HG03196 (cell line): Measurements from ENCODE around the gene SLC48A1.

Experiments
- ATAC-seq: cut with Tn5 transposase; IDR thresholded peaks from one replicate; pipeline ENCODE4 v1.9.1; 2021; ENCODE audit not compliant: unreplicated experiment

SLC48A1 gene

GRCh38 chr12:47821346-47821706 lies 48.3 kb downstream of the SLC48A1 start:
- ATAC-seq: no peak

DNA sequence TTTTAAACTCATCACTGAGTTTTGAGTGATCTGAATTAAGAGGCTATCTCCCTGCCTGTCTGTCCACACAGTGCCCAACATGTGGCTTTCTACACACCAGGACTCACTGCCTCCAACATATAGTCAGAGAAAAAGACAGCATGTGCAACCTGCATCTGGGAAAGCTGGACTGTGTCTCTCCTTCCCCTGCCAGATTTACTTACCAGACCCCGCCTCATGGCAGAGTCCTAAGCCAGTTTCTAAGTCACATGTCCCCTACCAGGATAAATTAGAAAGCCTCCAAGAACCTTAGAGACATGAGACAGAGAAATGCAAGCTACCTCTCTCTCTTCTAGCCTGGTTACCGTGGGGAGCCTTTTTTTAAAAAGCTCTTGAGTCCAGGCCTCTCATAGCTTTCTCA lies 49.4 kb downstream of the SLC48A1 start:
- ATAC-seq: no peak

GRCh38 chr12:47822863-47823262 lies 49.8 kb downstream of the SLC48A1 start:
- ATAC-seq: no peak

DNA sequence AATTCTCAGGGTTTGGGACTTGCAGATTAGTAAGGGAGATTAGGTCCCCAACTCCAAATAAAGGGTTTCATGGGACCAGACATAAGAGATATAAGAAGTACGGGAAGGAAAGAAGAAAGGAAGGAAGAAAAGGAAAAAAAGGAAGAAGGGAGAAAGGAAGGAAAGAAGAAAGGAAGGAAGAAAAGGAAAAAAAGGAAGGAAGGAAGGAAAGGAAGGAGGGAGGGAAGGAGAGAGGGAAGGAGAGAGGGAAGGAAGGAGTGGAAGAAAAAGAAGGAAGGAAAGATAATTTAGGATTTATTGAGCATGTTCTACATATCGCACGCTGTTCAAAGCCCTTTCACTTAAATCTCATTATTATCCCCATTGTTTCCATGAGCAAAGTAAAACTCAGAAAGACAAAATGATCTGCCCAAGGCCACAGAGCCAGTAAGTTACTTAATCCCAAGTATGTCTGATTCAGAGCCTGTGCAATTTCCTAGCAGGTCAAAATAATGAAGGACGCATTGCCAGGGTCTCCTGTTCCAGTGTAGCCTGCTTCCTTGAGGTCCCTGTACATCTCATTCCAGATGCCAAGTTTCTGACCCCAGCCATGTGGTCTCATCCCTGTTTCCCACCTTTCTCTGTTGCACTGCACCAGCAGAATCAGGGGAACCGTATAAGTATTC lies 50.5 kb downstream of the SLC48A1 start:
- no peak for ATAC-seq

DNA sequence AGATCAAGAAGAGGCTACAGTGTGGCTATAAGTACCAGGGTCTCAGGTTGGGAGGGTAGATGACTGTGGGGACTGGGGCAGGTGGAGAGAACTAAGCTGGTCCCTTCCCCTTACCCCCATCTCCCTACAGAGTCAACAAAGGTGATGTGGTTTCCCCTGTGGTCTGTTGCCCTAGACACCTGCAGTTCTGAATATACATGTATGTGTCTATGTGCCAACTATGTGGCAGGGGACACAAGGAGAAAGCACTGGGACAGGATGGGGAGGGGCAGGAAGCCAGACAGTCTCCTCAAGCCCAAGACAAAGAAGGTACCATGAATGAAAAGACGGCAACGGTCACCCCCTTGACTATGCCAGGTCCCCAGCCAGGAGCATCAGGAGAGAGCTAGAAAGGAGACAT lies 51.2 kb downstream of the SLC48A1 start:
- ATAC-seq: no peak

GRCh38 chr12:47824635-47825034 lies 51.6 kb downstream of the SLC48A1 start:
- ATAC-seq: no peak

DNA sequence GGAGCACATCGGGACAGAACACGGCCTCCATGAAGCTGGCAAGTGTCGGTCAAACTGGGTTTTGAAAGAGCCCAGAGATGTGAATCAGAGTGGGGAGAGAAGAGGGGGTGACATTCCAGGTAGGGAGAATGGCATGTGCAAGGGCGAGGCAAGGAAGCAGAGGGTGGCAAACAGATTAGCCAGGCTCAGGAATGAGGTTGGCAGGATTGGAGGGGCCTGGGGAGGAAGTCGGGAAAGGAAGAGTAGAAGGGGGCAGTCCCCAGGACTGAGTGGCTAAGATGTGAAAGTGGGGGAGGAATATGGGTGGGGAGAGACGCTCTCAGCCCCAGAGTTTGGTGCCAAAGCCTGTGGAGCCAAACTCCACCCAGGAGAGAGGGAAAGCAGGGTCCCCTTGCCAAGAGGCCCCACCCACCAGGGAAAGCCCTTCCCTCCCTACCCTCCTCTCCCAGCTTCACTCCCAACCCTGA lies 52.2 kb downstream of the SLC48A1 start:
- no peak for ATAC-seq

GRCh38 chr12:47828008-47828975 lies 55.3 kb downstream of the SLC48A1 start:
- ATAC-seq: no peak

DNA sequence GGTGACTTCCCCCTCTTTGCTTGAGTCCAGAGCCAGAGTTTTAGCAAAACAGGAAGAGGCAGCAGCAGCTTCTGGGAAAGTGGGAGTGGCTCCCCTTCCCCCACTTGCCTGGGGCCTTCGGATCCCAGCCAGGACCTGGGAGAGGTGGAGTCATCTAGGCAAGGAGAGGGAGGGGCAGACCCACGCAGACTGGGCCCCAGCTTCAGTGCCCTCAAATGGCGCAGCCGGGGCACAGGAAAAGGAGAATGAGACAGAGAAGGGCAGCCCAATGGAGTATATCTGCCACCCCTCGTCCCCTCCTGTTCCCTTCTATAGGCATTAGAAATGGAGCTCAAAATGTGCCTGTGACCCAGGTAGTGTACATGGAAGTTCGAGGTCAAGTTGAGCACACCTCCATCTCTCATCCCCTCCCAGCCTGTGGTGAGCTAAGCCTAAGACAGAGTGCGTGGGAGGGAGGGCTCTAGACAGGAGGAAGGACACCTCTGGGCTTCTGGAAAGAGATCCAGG lies 56.0 kb downstream of the SLC48A1 start:
- no peak for ATAC-seq

DNA sequence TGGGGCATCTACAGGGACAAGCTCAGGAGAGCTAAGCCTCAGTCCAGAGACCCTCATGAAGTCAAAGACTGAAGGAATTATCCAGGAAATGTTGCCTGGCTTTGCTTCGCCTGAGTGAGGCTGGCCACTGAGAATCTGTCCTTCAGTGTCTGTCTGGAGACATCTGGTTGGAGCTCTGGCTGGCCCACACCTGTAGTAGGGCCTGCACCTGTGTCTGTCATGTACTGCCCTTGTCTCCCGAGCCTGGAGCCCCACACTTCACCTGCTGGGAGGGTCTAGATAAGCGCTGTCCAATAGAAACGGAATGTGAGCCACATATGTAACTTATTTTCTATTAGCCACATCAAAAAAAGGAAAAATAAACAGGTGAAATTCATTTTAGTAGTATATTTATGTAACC lies 56.5 kb downstream of the SLC48A1 start:
- no peak for ATAC-seq
